ENCODE data around the gene SYDE2. TPM values are rescaled to one million over a fixed set of nuclear protein-coding genes. Genes with fewer than 3 reads are reported as not detected.
"Not testable (repeated sequence)": the region's sequence is repeated elsewhere in the genome, so short reads cannot be mapped to it uniquely, and the experiment has no call there.

SYDE2 gene
- total RNA-seq, 1 donor from 2014 or later: 21.4 TPM

DNA sequence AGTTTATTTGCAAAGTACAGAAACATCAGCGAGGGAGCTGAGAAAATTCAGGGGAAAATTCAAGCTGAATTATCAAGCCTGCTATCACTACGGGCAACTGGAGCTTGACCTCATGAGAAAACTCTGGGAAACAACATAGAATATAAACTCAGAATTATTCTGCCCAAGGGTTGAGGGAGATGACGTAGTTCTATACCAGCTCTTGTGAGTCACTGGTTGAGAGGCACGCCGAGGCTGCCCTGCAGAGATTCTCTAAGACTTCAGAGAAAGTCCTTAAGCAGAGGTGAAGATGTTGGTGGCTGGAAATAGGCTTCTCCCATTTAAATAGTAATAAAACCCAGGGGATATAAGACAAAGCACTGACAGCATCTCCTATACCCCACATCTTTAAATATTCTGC lies 12.3 kb downstream of the SYDE2 start:
- peaks cover 10% of the 10 kb centered on the region for H3K36me3 ChIP-seq
- peaks cover 35% of the 10 kb centered on the region for H3K4me1 ChIP-seq
- H3K27ac ChIP-seq (replicated peaks): no peak overlapping the region
- TF ChIP-seq, protein P1, sequence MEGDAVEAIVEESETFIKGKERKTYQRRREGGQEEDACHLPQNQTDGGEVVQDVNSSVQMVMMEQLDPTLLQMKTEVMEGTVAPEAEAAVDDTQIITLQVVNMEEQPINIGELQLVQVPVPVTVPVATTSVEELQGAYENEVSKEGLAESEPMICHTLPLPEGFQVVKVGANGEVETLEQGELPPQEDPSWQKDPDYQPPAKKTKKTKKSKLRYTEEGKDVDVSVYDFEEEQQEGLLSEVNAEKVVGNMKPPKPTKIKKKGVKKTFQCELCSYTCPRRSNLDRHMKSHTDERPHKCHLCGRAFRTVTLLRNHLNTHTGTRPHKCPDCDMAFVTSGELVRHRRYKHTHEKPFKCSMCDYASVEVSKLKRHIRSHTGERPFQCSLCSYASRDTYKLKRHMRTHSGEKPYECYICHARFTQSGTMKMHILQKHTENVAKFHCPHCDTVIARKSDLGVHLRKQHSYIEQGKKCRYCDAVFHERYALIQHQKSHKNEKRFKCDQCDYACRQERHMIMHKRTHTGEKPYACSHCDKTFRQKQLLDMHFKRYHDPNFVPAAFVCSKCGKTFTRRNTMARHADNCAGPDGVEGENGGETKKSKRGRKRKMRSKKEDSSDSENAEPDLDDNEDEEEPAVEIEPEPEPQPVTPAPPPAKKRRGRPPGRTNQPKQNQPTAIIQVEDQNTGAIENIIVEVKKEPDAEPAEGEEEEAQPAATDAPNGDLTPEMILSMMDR (IDR thresholded peaks at IDR 0.05; ENCODE audit: borderline replicate concordance): no peak
- no peak overlapping the region for H3K4me3 ChIP-seq
- no peak for DNase-seq
- no peaks in the 10 kb centered on the region for H3K9me3 ChIP-seq (replicated peaks)
- intact Hi-C loops (cut with micrococcal nuclease): no loop called here
- no peaks in the 10 kb centered on the region for H3K27me3 ChIP-seq (ENCODE audit: low read depth)

DNA sequence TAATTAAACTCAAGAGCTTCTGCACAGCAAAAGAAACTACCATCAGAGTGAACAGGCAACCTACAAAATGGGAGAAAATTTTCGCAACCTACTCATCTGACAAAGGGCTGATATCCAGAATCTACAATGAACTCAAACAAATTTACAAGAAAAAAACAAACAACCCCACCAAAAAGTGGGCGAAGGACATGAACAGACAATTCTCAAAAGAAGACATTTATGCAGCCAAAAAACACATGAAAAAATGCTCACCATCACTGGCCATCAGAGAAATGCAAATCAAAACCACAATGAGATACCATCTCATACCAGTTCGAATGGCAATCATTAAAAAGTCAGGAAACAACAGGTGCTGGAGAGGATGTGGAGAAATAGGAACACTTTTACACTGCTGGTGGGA lies 13.8 kb downstream of the SYDE2 start:
- H3K4me1 ChIP-seq: peaks cover 45% of the 10 kb centered on the region
- intact Hi-C loops (cut with micrococcal nuclease); H3K27me3 ChIP-seq (ENCODE audit: low read depth); H3K4me3 ChIP-seq; H3K9me3 ChIP-seq (replicated peaks); DNase-seq; H3K36me3 ChIP-seq; H3K27ac ChIP-seq (replicated peaks): not testable (repeated sequence)

DNA sequence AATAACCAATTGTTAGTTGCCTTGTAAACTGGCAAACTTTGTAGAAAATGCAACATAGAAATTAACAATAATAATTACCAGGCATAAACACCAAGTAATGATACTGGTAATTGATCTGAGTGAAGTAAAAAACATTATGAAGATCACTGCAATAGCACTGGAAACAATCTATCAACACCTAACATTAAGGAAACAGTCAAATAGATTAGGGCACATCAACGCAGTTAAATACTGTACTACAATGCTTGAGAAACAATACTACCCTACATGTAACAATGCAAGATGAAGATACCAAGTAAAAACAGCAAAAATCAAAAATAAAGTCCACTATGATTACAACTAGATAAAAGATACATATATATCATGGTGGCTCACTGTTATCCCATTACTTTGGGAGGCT lies 16.6 kb downstream of the SYDE2 start:
- TF ChIP-seq, protein P1 (IDR thresholded peaks at IDR 0.05; ENCODE audit: borderline replicate concordance): no peak
- no peaks in the 10 kb centered on the region for H3K9me3 ChIP-seq (replicated peaks)
- DNase-seq: no peak
- no peak overlapping the region for H3K27ac ChIP-seq (replicated peaks)
- intact Hi-C loops (cut with micrococcal nuclease): no loop called here
- no peaks in the 10 kb centered on the region for H3K27me3 ChIP-seq (ENCODE audit: low read depth)
- no peaks in the 10 kb centered on the region for H3K36me3 ChIP-seq
- peaks cover 34% of the 10 kb centered on the region for H3K4me1 ChIP-seq
- no peak overlapping the region for H3K4me3 ChIP-seq

DNA sequence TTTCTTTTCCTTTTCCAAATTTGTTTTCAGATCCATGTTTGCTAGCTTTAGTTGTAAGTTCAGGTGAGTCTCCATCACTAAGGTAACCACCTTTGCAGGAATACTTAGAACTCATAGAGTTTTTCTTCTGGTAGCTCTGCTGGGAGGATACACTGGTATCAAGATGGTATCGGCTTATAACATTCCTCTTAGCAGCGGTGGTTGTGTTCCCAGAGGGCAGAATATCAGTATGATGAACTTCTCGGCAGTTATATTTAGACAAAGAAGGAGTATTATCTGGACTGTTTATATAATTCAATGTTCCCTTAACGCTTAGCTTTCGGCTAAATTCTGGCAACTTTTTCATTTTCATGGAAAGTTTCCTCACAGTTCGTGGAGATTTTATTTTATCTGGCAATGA lies 18.1 kb downstream of the SYDE2 start:
- DNase-seq: no peak
- H3K4me1 ChIP-seq: peaks cover 28% of the 10 kb centered on the region
- H3K27me3 ChIP-seq (ENCODE audit: low read depth): no peaks in the 10 kb centered on the region
- no peak overlapping the region for H3K4me3 ChIP-seq
- intact Hi-C loops (cut with micrococcal nuclease): no loop called here
- TF ChIP-seq, protein P1 (IDR thresholded peaks at IDR 0.05; ENCODE audit: borderline replicate concordance): no peak
- H3K36me3 ChIP-seq: no peaks in the 10 kb centered on the region
- H3K9me3 ChIP-seq (replicated peaks): no peaks in the 10 kb centered on the region
- H3K27ac ChIP-seq (replicated peaks): peak overlapping the region; percentile 47

DNA sequence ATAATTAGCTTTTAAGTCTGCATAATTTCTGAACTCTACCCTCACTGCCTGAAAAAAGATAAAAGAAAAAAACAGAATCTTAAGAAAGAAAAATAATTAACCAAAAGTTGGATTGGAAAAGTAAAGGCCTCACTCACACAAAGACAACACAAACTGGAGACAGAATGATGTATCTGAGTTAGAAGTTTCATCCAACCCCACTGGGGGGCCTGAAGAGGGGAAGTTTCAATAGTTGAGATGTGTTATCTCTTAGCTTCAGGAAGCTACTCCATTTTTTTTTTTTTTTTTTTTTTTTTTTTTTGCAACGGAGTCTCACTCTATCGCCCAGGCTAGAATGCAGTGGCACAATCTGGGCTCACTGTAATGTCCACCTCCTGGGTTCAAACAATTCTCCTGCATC lies 19.9 kb downstream of the SYDE2 start:
- intact Hi-C loops (cut with micrococcal nuclease): no loop called here
- no peak for DNase-seq
- Histone ChIP-seq H3K36me3 (no peaks in the 10 kb centered on the region), H3K9me3 (replicated peaks) (no peaks in the 10 kb centered on the region), H3K27ac (replicated peaks) (no peak overlapping the region), H3K4me1 (peaks cover 28% of the 10 kb centered on the region), H3K4me3 (no peak overlapping the region), H3K27me3 (ENCODE audit: low read depth) (no peaks in the 10 kb centered on the region)
- TF ChIP-seq, protein P1 (IDR thresholded peaks at IDR 0.05; ENCODE audit: borderline replicate concordance): no peak

DNA sequence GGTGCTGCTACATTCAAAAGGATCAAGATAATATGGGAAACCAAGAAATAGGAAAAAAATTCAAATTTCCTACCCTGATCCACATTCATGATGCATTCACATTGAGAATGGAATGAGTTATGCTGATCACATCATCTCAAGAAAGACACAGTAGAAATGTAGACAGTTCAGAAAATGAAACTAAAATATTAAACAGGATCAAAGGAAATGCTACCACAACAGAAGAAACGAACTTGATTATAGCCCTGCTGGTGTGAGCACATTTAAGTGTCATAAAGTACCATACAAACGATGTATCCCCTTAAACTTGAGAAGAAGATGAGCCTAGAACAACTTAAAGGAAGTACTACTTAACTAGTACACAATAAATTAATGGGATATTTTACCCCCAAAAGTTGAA lies 21.3 kb downstream of the SYDE2 start:
- peaks cover 25% of the 10 kb centered on the region for H3K4me1 ChIP-seq
- intact Hi-C loops (cut with micrococcal nuclease): no loop called here
- no peak for DNase-seq
- no peak overlapping the region for H3K27ac ChIP-seq (replicated peaks)
- TF ChIP-seq, protein P1 (IDR thresholded peaks at IDR 0.05; ENCODE audit: borderline replicate concordance): no peak
- no peaks in the 10 kb centered on the region for H3K36me3 ChIP-seq
- no peaks in the 10 kb centered on the region for H3K27me3 ChIP-seq (ENCODE audit: low read depth)
- H3K9me3 ChIP-seq (replicated peaks): no peaks in the 10 kb centered on the region
- H3K4me3 ChIP-seq: no peak overlapping the region
